Bronchial epithelial cell (primary cell): ENCODE measurements around the gene PJA2. TPM values are rescaled to one million over a fixed set of nuclear protein-coding genes. Genes with fewer than 3 reads are reported as not detected.
A peak's percentile ranks its signal among the peaks of the same experiment; 100 is the strongest.

Source experiments
- DNase-seq: peaks from one replicate; pipeline ENCODE4 v3.0.0-alpha.2; 2010; ENCODE audit warnings: low read depth
- FAIRE-seq: peaks from 2 replicates; lab custom pipeline; 2011; peaks lifted over from hg19 to GRCh38; lab: Jason Lieb, UNC
- H3K27me3 ChIP-seq: 2 replicates; pipeline ENCODE4 v1.5.1; 2011; ENCODE audit warnings: low read length; ENCODE audit not compliant: control insufficient read depth, insufficient read depth
- H3K36me3 ChIP-seq: 2 replicates; pipeline ENCODE4 v1.5.1; 2011; ENCODE audit warnings: low read length; ENCODE audit not compliant: control insufficient read depth, insufficient read depth
- H3K4me3 ChIP-seq: 2 replicates; pipeline ENCODE4 v1.5.1; 2011; ENCODE audit warnings: mild to moderate bottlenecking, low read depth, low read length, control low read depth
- CTCF ChIP-seq: IDR thresholded peaks from 2 replicates; pipeline ENCODE4 v1.5.1; 2011; ENCODE audit warnings: mild to moderate bottlenecking, moderate library complexity, low read length, control low read depth, inconsistent platforms; ENCODE audit not compliant: insufficient read depth, severe bottlenecking
- total RNA-seq: library from RNA; depleted of rRNA; stranded (reverse); fragments of >200 nt; gene quantifications from 2 replicates; pipeline ENCODE4 v1.2.1, GENCODE V29; 2014

PJA2 gene
- total RNA-seq, 1 donor from 2014 or later = 50.3 TPM

- TF ChIP-seq CTCF = no peak
- no peak for FAIRE-seq
Measured at GRCh38 chr5:109354761-109355160, 55.0 kb downstream of the PJA2 start.

GRCh38 chr5:109351988-109352864 lies 57.5 kb downstream of the PJA2 start:
- Histone ChIP-seq H3K4me3 (no peak overlapping the region), H3K36me3 (peaks cover 11% of the 10 kb centered on the region), H3K27me3 (no peaks in the 10 kb centered on the region)
- FAIRE-seq = no peak
- no peak for DNase-seq
- no peak for TF ChIP-seq CTCF

More at GRCh38 chr5:109354761-109355160, 55.0 kb downstream of the PJA2 start:
- H3K36me3 ChIP-seq = peaks cover 4% of the 10 kb centered on the region
- DNase-seq = no peak
- no peak overlapping the region for H3K4me3 ChIP-seq
- no peaks in the 10 kb centered on the region for H3K27me3 ChIP-seq

GRCh38 chr5:109350537-109351270 lies 59.1 kb downstream of the PJA2 start:
- no peak for TF ChIP-seq CTCF
- H3K36me3 ChIP-seq = peaks cover 11% of the 10 kb centered on the region
- no peak for DNase-seq
- FAIRE-seq = no peak
- no peak overlapping the region for H3K4me3 ChIP-seq
- no peaks in the 10 kb centered on the region for H3K27me3 ChIP-seq

- no peak for FAIRE-seq
- H3K27me3 ChIP-seq = no peaks in the 10 kb centered on the region
- DNase-seq = no peak
- H3K36me3 ChIP-seq = peaks cover 10% of the 10 kb centered on the region
- TF ChIP-seq CTCF = no peak
- H3K4me3 ChIP-seq = no peak overlapping the region
Measured at GRCh38 chr5:109349388-109349787, 60.4 kb downstream of the PJA2 start.

- no peak for DNase-seq
- Histone ChIP-seq H3K27me3 (no peaks in the 10 kb centered on the region), H3K4me3 (no peak overlapping the region), H3K36me3 (peaks cover 10% of the 10 kb centered on the region)
- FAIRE-seq = peak; percentile 58
- no peak for TF ChIP-seq CTCF
Measured at GRCh38 chr5:109347252-109347888, 62.4 kb downstream of the PJA2 start.
